Duodenal mucosa (tissue), 2 donors: ENCODE results near the gene ATP5MC2.

Experiments used
- H3K27ac ChIP-seq: one replicate; pipeline ENCODE4 v1.7.0; 2013; ENCODE audit warnings: low read depth, low read length
- H3K27me3 ChIP-seq, 2 donors: one replicate each; pipeline ENCODE4 v1.7.0; 2013; ENCODE audit warnings: low read length in 2 of 2, control low read depth in 1 of 2; ENCODE audit not compliant: insufficient read depth in 2 of 2, control insufficient read depth in 1 of 2
- H3K36me3 ChIP-seq, 2 donors: one replicate each; pipeline ENCODE4 v1.7.0; 2013; ENCODE audit warnings: low read length in 2 of 2, control low read depth in 1 of 2; ENCODE audit not compliant: insufficient read depth in 2 of 2, control insufficient read depth in 1 of 2
- H3K4me1 ChIP-seq, 2 donors: one replicate each; pipeline ENCODE4 v1.7.0; 2013; ENCODE audit warnings: low read length in 2 of 2, control low read depth in 1 of 2; ENCODE audit not compliant: insufficient read depth in 2 of 2, control insufficient read depth in 1 of 2
- H3K4me3 ChIP-seq, 2 donors: one replicate each; pipeline ENCODE4 v1.7.0; 2013; ENCODE audit warnings: low read length in 2 of 2, low read depth in 1 of 2
- H3K9ac ChIP-seq, 2 donors: one replicate each; pipeline ENCODE4 v1.7.0; 2013; ENCODE audit warnings: low read length in 2 of 2, low read depth in 1 of 2
- H3K9me3 ChIP-seq, 2 donors: one replicate each; pipeline ENCODE4 v1.7.0; 2013; ENCODE audit warnings: low read length in 2 of 2, control low read depth in 1 of 2; ENCODE audit not compliant: control insufficient read depth in 1 of 2

Gene ATP5MC2

GRCh38 chr12:53623548-53624385 is 52.1 kb downstream of the ATP5MC2 start:
- Histone ChIP-seq H3K9me3 (no peaks in the 10 kb centered on the region), H3K27ac (peak overlapping the region; percentile 13), H3K27me3 (no peaks in the 10 kb centered on the region), H3K4me3 (peak overlapping the region; percentile 91 to 98), H3K9ac (peak overlapping the region; percentile 84 to 97), H3K4me1 (peaks cover 22 to 33% of the 10 kb centered on the region in 2 donors), H3K36me3 (no peaks in the 10 kb centered on the region)

GRCh38 chr12:53622724-53623123 is 53.2 kb downstream of the ATP5MC2 start:
- Histone ChIP-seq H3K27ac (no peak overlapping the region), H3K9ac (no peak overlapping the region)

GRCh38 chr12:53618275-53618674 is 57.6 kb downstream of the ATP5MC2 start:
- peaks cover 0 to 7% of the 10 kb centered on the region in 2 donors for H3K36me3 ChIP-seq
- peaks cover 1 to 9% of the 10 kb centered on the region in 2 donors for H3K4me1 ChIP-seq
- H3K9me3 ChIP-seq = no peaks in the 10 kb centered on the region
- peak overlapping the region in 1 of 2 donors; percentile 10 for H3K9ac ChIP-seq
- no peaks in the 10 kb centered on the region for H3K27me3 ChIP-seq
- H3K27ac ChIP-seq = peak overlapping the region; percentile 10
- H3K4me3 ChIP-seq = peak overlapping the region; percentile 11 to 52

More at GRCh38 chr12:53622724-53623123, 53.2 kb downstream of the ATP5MC2 start:
- no peaks in the 10 kb centered on the region for H3K9me3 ChIP-seq
- H3K4me3 ChIP-seq = no peak overlapping the region
- peaks cover 22 to 38% of the 10 kb centered on the region in 2 donors for H3K4me1 ChIP-seq
- no peaks in the 10 kb centered on the region for H3K36me3 ChIP-seq
- no peaks in the 10 kb centered on the region for H3K27me3 ChIP-seq

- no peak overlapping the region for H3K4me3 ChIP-seq
- no peaks in the 10 kb centered on the region for H3K27me3 ChIP-seq
- H3K9me3 ChIP-seq = no peaks in the 10 kb centered on the region
- peak overlapping the region in 1 of 2 donors; percentile 10 for H3K9ac ChIP-seq
- H3K27ac ChIP-seq = no peak overlapping the region
- peaks cover 0 to 8% of the 10 kb centered on the region in 2 donors for H3K4me1 ChIP-seq
- H3K36me3 ChIP-seq = peaks cover 0 to 7% of the 10 kb centered on the region in 2 donors
Measured at GRCh38 chr12:53617700-53618099, 58.2 kb downstream of the ATP5MC2 start.

GRCh38 chr12:53616950-53617349 is 58.9 kb downstream of the ATP5MC2 start:
- no peak overlapping the region for H3K9ac ChIP-seq
- H3K27me3 ChIP-seq = no peaks in the 10 kb centered on the region
- H3K9me3 ChIP-seq = no peaks in the 10 kb centered on the region
- peaks cover 0 to 7% of the 10 kb centered on the region in 2 donors for H3K36me3 ChIP-seq
- H3K4me3 ChIP-seq = no peak overlapping the region
- peaks cover 0 to 8% of the 10 kb centered on the region in 2 donors for H3K4me1 ChIP-seq
- no peak overlapping the region for H3K27ac ChIP-seq
